Measurements from ENCODE around the gene OXNAD1.
A peak's percentile ranks its signal among the peaks of the same experiment; 100 is the strongest.

OXNAD1 gene

GRCh38 chr3:16247282-16248061, 17.5 kb upstream of the OXNAD1 start:
- DNase-seq, result peak; percentile 86

DNA sequence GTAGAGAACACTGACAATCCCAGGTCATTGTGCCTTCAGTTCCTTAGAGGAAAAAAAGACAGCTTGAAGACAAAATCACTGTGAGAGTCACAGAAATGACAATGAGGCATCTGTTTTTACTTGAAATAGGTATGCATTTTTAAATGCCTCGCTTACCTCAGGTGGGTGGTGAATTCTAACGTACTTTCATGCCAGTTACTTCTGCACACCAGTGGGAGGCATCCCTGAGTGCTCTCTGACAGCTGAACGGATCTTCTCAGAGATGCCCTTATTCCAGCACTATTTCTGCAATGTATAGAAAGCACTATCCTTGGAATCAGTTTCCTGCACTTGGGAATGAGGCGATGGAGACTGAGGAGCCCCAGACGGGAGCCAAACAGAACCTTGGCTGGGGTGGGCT, 16.5 kb upstream of the OXNAD1 start:
- DNase-seq, result no peak

- DNase-seq, result no peak
These were observed 15.7 kb upstream of the OXNAD1 start for GRCh38 chr3:16249336-16249735.

DNA sequence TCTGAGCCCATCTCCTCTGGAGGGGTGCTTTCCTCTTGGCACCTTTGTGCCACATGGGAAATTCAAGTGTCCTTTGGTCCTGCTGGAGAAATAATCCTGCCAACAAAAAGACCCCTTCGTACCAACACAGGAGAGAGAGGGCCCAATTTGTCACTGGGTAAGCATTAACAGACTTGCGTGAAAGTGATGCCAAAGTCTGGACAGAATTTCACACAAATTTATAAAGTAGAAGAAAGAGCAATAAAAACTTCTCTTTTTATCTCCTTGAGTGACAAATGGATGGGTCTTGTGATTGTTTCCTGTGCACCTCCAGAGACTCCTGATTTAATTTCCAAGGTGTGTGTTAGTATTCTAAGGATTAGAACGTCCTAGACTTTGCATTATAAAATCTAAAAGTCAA, 15.1 kb upstream of the OXNAD1 start:
- no peak for DNase-seq

DNA sequence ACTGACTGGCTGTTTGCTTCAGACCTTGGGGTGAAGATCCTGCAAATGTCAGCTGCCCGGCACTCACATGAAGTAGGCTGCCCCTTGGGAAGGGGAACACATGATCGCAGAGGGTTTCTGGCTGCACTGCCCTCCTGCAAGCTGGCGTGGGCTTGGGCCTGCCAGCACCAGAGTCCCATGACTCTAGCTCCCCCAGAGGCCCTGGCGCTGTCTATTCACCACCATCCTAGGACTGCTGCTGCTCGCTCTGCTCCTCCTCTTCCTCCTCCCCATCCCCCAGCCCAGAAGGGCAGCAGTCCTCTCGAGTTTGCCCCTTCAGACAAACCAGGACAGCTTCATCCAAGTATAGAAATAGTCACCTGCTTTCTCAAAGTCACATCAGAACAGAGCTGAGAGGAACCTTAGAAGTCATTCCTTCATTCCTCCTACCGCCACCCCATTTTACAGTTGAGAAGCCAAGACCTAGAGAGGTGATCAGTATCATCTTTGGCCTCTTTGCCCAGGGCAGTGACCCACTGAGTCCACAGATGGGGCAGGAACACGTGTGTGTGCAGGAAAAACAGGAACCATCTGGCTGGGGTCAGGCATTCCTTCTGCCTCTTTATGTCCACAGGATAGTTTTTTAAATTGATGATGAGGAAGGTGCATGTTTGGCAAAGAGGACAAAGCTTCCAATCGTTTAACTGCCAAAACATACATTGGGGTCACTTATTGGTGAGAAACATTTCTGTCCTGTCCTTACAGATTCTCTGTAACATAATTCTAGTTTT, 13.5 kb upstream of the OXNAD1 start:
- DNase-seq, result no peak

- no peak for DNase-seq
These were observed 12.6 kb upstream of the OXNAD1 start for GRCh38 chr3:16252243-16252978.

DNA sequence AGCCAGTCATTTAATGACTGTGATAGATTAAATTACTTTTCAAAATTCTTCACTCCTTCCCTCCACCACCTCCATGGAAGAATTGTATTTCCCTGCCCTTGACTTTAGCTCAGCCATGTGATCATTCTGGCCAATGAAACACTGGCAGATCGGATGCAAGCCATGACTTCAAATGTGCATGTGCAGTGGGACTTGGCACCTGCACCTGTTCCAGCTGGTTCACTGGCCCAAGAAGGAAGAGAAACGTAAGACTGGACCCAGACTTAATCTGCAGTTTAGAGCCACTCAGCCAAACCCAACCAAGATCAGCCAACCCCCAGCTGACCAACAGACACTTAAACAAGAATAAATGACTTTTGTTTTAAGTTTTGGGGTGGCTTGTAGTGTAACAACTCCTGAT, 12.0 kb upstream of the OXNAD1 start:
- DNase-seq, result no peak

DNA sequence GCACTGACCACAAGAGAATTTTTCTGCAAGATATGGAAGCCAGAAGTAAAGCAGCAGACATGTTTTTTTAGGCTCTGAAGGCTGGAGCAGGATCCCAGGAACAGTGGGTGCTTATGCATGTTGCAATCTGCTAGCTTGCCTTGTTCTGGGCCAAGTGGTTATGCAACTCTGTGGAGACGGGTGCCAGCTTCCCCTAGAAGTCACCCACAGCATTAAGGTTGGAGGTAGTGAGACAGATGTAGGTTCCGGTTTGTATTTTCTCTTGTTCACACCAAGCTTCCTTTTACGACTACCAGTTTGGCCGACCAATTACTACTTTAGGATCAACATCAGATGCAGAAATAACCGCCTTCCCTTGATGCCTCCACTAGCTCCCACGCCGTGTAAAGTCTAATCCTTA, 11.4 kb upstream of the OXNAD1 start:
- no peak for DNase-seq

- DNase-seq, result no peak
These were observed 10.1 kb upstream of the OXNAD1 start for GRCh38 chr3:16254916-16255315.

DNA sequence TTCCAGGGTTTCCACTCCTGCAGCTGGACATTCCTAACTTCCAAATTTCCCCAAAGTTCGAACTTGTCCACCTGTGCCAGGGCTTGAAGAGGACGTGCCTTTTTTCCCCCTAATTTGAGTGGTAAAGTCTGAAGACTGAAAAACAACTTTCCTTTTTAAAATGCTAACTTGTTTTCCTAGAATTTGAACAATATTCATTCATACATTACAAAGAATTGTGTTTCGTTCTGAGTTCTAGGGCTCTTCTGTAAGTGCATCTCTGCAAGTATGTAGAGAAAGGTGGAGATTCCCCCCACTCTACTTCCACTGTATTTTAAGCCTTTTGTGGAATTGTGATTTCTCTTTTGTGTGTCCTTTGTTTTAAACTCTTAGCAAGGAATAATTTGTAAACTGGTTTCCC, 9.7 kb upstream of the OXNAD1 start:
- no peak for DNase-seq

DNA sequence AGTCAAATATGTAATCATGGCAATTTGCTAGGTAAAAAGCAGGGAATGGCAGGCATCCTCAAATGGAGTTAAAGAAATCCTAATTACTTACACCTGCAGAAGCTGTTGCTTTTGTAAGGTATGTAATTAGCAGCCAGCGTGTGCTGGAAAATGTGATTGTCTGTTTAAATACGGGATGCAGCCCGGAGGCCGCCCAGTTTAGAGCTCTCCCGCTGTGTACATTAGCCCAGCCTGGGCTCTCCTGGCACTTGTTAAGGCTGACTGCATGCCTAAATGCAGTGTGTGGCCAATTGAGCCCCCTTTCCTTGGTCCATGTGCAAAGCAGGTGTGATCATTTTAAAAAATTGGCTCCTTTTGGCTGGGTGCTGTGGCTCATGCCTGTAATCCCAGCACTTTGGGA, 9.3 kb upstream of the OXNAD1 start:
- DNase-seq, result no peak

DNA sequence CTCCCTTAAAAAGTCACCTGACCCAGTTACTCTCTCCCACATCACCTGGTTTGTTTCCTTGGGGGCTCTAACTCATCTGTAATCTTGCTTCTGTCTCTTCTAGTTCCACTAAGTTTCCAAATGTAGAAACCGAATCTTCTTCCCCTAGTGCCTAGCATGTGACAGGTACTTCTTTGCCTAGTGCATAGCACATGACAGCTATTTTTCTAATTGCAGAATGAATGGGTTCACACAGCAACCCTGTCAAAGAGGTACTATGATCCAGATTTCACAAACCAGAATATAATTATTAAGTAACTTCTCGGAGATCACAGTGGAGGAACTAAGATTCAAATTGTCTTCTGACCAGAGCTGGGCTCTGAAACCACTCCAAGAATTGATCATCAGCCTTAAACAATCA, 7.7 kb upstream of the OXNAD1 start:
- no peak for DNase-seq

DNA sequence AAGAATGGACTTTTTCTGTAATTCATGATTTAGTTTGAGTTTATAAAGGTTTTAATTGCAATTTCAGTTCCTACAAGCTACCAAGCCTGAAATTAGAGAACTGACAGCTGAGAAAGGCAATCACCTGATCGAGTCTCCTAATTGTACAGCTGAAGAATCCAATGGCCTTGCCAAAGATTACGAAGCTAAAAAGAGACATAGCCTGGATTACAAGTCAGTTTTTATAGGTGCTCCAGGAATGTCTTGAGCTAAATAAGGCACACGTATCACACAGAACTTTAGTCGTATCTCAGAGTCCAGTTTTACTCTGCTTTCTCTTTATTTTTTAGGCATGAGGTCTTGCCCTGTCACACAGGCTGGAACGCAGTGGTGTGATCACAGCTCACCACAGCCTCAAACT, 6.8 kb upstream of the OXNAD1 start:
- no peak for DNase-seq

DNA sequence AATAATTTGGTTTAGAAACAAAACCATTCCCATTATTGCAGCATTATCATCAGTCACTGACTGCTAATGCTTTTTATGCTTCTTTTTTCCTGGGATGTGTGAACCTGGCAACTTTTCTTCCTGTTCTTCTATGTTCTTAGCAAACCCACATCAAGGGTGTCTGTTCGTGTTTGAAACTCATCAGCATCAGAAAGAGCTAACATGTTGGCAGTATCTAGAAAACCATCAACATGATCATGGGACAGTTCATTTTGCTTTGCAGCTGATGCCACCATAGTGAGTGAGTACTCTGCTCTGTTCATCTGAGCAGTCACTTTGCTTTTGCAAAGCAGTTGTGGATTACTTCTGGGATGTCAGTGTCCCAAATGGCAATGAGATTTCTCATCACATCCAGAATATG, 6.1 kb upstream of the OXNAD1 start:
- no peak for DNase-seq

GRCh38 chr3:16260046-16260445, 5.0 kb upstream of the OXNAD1 start:
- DNase-seq, result no peak

DNA sequence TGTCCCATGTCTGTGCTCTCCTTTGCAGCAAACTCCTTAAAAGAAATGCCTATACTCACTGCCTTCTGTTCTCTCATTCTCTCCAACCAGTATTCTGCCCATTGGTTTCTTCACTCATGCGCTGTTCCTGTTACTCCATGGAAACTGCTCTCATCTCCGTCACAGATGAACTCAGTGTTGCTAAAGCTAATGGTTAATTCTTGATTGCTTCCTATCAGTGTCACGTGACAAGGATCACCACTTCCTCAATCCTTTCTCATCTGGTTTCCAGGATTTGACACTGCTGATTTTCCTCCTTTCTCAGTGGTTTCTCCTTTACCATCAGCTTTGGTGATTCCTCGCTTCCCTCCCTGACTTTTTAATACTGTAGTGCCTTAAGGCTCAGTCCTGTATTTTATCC, 2.8 kb upstream of the OXNAD1 start:
- no peak for DNase-seq

DNA sequence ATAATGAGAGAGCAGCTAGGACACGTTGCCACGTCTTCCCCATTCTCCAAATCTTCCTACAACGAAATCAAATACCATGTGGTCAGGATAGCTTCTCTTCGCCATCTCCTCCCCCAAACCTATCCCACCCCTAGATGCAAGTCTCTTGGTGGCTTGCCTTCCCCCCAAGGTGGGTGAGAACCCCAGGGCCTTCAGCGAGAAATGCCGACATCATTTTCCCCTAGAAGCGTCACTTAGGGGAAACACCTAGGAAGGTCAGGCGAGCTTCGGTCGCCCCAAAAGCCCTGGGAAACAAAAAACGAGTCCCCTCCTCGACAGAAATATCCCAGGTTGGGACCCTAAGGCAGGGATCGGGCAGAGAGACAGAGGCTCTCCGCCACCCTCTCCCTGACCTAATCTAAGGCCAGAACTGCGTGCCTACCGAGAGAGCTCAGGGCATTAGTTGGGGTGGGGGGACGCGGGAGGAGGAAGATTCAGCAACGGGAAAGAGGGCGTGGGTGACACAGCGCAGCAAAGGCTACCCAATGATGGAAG, 771 bp upstream of the OXNAD1 start:
- peak; percentile 36 for DNase-seq

DNA sequence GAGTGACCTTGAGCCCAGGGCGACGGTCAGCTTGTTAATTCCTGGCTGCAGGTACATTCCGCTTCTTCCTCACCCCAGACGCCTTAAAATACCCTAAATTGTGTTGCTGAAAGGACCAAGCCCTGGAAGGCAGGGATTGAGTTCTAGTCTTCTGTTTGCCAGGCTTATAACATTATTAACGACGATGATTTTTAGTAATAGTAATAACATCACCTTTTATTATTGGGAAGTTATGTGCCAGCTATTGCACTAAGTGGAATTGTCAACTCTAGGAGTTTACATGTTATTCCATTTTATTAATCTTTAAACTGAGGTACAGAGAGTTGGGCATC, 409 bp downstream of the OXNAD1 start:
- DNase-seq, result no peak

DNA sequence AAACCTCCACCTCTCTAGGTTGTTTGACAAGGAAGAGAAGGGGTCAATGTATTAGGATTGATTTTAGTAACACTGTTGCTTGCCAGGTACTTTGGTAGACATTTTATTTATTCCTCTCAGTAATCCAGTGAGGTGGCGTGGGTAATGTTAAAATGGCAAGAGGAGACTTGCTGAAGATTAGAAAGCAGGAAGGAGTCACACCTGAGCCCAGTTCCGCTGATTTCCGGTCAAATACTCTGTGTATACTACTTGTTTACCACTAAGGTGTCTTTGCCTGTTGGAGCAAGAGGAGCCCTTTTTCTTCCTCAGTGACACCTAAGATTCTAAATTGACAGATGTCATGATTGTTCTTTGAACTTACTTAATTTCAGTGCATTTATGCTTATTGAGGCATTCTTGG, 1.7 kb downstream of the OXNAD1 start:
- DNase-seq, result no peak

GRCh38 chr3:16270855-16271254, 5.8 kb downstream of the OXNAD1 start:
- DNase-seq, result no peak

- no peak for DNase-seq
These were observed 7.6 kb downstream of the OXNAD1 start for GRCh38 chr3:16272588-16272987.

DNA sequence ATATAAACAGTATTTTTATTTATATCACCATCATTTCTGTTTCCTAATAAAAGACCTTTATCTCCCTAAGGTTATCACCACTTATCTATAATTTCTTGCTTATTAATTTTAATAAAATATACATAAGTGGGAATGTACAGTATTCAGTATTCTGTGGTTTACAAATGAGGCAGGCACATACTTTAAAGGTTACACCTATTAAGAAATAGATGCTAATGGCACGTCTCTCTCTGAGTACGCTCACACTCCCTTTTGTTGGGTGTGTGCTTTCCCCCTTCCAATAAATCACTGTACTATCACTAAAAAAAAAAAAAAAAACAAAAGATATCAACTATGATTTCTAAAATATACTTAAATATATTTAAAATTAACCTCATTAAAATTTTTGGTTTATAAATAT, 8.9 kb downstream of the OXNAD1 start:
- DNase-seq, result no peak

- DNase-seq, result no peak
These were observed 12.5 kb downstream of the OXNAD1 start for GRCh38 chr3:16277471-16277870.
